GM12878 (cell line): ENCODE data around the gene CLDN6.

ENCODE experiments used
- FOS ChIP-seq: IDR thresholded peaks from 3 replicates; pipeline ENCODE4 v1.6.1; 2011; ENCODE audit warnings: borderline replicate concordance; ENCODE audit not compliant: insufficient read length; ENCODE audit errors: extremely low read depth
- POLR2A ChIP-seq: IDR thresholded peaks from 2 replicates; pipeline ENCODE4 v1.6.1; 2011; ENCODE audit warnings: low read depth, mild to moderate bottlenecking, low read length
- RAD51 ChIP-seq: fragments of 450-650 bp; IDR thresholded peaks from 2 replicates; pipeline ENCODE4 v1.6.1; 2016; ENCODE audit warnings: moderate library complexity, mild to moderate bottlenecking, inconsistent platforms
- TBL1XR1 ChIP-seq: IDR thresholded peaks from 2 replicates; pipeline ENCODE4 v1.6.1; 2012; ENCODE audit warnings: low read depth, low read length, improper control_type of control experiment
- TF ChIP-seq, protein P1 (sequence below): IDR thresholded peaks from 2 replicates; pipeline ENCODE4 v1.6.1; 2012; ENCODE audit warnings: mild to moderate bottlenecking, low read depth, low read length
- TF ChIP-seq, protein P2 (sequence below), 3 experiments: IDR thresholded peaks in 2 of 3; conservative IDR thresholded peaks in 1 of 3; 2 replicates each; pipeline ENCODE4 v1.5.1; 2011; ENCODE audit warnings: low read depth in 3 of 3, low read length in 3 of 3, mild to moderate bottlenecking in 3 of 3, control low read depth in 2 of 3, moderate library complexity in 2 of 3, inconsistent platforms in 1 of 3, mixed read lengths in 1 of 3; ENCODE audit not compliant: control insufficient read depth in 2 of 3, insufficient read depth in 1 of 3; ENCODE audit errors: extremely low read depth in 1 of 3

DNA sequence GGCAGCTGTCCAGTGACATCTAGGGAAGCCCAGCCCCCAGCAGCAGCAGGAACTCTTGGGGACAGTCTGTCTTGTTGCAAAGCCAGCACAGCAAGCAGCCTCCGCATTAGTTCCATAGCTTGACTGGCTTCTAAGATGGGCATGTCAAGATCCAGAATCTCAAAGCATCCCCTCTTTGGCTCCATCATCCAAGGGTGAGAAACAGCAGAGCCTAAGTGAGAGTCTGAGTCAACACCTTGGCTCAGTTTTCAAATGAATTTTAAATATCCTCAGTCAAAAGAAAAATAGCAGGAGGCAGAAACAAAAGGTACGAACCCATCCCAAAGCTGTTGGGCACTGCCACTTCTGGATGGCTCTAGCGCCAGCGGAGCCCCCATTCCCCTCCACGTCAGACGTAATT is 3.0 kb downstream of the CLDN6 start:
- TF ChIP-seq RAD51 (no peak), FOS (no peak), POLR2A (no peak), TBL1XR1 (no peak)
- TF ChIP-seq, protein P1, sequence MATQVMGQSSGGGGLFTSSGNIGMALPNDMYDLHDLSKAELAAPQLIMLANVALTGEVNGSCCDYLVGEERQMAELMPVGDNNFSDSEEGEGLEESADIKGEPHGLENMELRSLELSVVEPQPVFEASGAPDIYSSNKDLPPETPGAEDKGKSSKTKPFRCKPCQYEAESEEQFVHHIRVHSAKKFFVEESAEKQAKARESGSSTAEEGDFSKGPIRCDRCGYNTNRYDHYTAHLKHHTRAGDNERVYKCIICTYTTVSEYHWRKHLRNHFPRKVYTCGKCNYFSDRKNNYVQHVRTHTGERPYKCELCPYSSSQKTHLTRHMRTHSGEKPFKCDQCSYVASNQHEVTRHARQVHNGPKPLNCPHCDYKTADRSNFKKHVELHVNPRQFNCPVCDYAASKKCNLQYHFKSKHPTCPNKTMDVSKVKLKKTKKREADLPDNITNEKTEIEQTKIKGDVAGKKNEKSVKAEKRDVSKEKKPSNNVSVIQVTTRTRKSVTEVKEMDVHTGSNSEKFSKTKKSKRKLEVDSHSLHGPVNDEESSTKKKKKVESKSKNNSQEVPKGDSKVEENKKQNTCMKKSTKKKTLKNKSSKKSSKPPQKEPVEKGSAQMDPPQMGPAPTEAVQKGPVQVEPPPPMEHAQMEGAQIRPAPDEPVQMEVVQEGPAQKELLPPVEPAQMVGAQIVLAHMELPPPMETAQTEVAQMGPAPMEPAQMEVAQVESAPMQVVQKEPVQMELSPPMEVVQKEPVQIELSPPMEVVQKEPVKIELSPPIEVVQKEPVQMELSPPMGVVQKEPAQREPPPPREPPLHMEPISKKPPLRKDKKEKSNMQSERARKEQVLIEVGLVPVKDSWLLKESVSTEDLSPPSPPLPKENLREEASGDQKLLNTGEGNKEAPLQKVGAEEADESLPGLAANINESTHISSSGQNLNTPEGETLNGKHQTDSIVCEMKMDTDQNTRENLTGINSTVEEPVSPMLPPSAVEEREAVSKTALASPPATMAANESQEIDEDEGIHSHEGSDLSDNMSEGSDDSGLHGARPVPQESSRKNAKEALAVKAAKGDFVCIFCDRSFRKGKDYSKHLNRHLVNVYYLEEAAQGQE, result no peak
- TF ChIP-seq, protein P2, sequence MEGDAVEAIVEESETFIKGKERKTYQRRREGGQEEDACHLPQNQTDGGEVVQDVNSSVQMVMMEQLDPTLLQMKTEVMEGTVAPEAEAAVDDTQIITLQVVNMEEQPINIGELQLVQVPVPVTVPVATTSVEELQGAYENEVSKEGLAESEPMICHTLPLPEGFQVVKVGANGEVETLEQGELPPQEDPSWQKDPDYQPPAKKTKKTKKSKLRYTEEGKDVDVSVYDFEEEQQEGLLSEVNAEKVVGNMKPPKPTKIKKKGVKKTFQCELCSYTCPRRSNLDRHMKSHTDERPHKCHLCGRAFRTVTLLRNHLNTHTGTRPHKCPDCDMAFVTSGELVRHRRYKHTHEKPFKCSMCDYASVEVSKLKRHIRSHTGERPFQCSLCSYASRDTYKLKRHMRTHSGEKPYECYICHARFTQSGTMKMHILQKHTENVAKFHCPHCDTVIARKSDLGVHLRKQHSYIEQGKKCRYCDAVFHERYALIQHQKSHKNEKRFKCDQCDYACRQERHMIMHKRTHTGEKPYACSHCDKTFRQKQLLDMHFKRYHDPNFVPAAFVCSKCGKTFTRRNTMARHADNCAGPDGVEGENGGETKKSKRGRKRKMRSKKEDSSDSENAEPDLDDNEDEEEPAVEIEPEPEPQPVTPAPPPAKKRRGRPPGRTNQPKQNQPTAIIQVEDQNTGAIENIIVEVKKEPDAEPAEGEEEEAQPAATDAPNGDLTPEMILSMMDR (IDR thresholded peaks at IDR 0.05 in 2 of 3, conservative IDR thresholded peaks at IDR 0.05 in 1 of 3; ENCODE audit: control insufficient read depth in 2 of 3, extremely low read depth in 1 of 3, insufficient read depth in 1 of 3, low read depth in 3 of 3, low read length in 3 of 3), result no peak
